ENCODE data around the gene PDE4D.

DNA sequence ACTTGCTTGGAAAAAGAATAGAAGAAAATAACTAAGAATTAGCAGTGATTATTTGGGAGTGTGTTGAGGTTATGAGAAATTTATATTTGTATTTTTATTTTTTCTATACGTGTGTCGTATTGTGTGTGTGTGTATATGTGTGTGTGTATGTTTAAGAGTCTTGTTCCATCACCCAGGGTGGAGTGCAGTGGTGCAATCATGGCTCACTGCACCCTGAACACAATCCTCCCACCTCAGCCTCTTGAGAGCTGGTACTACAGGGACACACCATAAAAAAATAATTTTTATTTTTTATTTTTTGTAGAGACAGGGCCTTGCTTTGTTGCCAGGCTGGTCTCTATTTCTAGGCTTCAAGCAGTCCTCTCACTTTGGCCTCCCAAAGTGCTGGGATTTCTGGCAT lies 643.8 kb downstream of the PDE4D start:
- TF ChIP-seq, protein P1, sequence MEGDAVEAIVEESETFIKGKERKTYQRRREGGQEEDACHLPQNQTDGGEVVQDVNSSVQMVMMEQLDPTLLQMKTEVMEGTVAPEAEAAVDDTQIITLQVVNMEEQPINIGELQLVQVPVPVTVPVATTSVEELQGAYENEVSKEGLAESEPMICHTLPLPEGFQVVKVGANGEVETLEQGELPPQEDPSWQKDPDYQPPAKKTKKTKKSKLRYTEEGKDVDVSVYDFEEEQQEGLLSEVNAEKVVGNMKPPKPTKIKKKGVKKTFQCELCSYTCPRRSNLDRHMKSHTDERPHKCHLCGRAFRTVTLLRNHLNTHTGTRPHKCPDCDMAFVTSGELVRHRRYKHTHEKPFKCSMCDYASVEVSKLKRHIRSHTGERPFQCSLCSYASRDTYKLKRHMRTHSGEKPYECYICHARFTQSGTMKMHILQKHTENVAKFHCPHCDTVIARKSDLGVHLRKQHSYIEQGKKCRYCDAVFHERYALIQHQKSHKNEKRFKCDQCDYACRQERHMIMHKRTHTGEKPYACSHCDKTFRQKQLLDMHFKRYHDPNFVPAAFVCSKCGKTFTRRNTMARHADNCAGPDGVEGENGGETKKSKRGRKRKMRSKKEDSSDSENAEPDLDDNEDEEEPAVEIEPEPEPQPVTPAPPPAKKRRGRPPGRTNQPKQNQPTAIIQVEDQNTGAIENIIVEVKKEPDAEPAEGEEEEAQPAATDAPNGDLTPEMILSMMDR (conservative IDR thresholded peaks at IDR 0.05 in 1 of 2, IDR thresholded peaks at IDR 0.05 in 1 of 2; ENCODE audit: extremely low read depth in 1 of 2, insufficient read depth in 1 of 2, low read depth in 1 of 2, low read length in 2 of 2), result no peak
- TF ChIP-seq EZH2 (IDR thresholded peaks at IDR 0.05; ENCODE audit: borderline replicate concordance, low read length), result no peak
